Epithelial cell of prostate (primary cell): ENCODE measurements around the gene C6.
"Not testable (repeated sequence)": the region's sequence is repeated elsewhere in the genome, so short reads cannot be mapped to it uniquely, and the experiment has no call there.

Source experiments
- DNase-seq: peaks from one replicate; pipeline ENCODE4 v3.0.0-alpha.2; 2011; ENCODE audit warnings: low read depth, low spot score
- H3K27ac ChIP-seq: fragments of 450-650 bp; 2 replicates; pipeline ENCODE4 v1.5.1; 2017; ENCODE audit warnings: mild to moderate bottlenecking

Gene C6

DNA sequence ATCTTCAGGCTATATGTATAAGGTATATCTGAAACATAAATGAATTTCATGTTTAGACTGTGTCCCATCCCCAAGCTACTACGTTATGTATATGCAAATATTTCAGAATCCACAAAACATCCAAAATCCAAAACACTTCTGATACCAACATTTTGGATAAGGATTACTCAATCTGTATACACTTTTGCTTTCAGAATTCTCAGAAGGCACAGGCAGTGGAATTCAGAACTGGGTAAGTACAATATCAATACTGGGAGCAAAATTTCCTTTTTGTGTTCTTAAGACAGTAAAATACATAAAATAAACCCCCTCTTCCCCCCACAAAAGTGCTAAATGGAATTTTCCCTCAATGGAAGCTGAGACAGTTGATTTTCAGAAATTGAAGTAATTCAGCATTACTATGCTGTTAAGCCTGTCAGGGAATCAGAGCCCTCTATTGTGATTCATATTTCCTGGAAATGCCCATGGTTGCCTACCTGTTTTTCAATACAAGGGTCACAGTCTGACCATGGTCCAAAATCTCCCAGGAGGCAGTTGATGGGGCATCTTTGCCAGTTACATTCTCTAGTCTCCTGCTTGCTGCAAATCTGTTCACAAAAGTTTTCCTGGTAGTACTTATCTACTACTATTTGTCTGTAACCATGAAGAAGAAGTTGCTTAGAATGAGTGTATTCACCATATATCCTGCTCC, 12.1 kb downstream of the C6 start:
- H3K27ac ChIP-seq: no peak overlapping the region

GRCh38 chr5:41200506-41200905, 12.8 kb downstream of the C6 start:
- DNase-seq: no peak
- H3K27ac ChIP-seq: no peak overlapping the region

More for the DNA sequence above, 12.1 kb downstream of the C6 start:
- no peak for DNase-seq

DNA sequence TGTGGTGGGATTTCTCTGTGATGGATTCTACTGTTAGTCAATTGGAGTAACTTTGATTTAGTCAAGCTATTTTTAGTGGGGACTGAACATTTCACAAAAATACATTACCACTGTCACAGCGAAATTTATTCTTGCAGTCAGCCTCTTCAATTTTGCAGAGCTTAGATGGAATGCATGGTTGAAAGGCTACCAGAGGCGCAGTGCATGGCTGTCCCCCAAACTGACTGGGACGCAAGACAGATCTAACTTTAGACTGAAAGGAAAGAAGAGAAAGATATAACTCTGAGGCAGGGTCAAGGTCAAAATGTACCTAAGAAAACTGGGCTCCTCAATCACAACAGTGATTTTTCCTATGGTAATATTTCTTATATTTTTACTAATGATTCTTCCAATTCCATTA, 13.7 kb downstream of the C6 start:
- H3K27ac ChIP-seq: no peak overlapping the region
- no peak for DNase-seq

DNA sequence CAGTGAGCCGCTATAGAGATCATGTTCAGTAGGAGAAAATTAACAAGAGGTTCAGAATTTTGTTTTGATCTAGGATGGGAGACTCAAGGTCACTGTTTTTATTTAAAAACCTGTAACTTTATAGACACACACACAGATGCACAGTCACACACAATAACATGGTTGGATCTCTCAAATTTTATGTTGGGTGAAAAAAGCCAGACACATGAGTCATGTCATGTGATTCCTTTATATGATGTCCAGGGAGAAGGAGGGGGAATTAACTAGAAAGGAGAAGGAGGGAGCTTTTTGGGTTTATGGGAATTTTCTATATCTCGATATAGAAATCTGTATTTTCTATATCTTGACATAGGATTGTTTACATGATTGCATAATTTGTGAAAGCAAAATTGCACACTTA, 17.1 kb downstream of the C6 start:
- no peak for DNase-seq
- no peak overlapping the region for H3K27ac ChIP-seq

GRCh38 chr5:41195228-41195627, 18.1 kb downstream of the C6 start:
- DNase-seq: no peak
- no peak overlapping the region for H3K27ac ChIP-seq

GRCh38 chr5:41194339-41194738, 19.0 kb downstream of the C6 start:
- DNase-seq: no peak
- H3K27ac ChIP-seq: no peak overlapping the region

DNA sequence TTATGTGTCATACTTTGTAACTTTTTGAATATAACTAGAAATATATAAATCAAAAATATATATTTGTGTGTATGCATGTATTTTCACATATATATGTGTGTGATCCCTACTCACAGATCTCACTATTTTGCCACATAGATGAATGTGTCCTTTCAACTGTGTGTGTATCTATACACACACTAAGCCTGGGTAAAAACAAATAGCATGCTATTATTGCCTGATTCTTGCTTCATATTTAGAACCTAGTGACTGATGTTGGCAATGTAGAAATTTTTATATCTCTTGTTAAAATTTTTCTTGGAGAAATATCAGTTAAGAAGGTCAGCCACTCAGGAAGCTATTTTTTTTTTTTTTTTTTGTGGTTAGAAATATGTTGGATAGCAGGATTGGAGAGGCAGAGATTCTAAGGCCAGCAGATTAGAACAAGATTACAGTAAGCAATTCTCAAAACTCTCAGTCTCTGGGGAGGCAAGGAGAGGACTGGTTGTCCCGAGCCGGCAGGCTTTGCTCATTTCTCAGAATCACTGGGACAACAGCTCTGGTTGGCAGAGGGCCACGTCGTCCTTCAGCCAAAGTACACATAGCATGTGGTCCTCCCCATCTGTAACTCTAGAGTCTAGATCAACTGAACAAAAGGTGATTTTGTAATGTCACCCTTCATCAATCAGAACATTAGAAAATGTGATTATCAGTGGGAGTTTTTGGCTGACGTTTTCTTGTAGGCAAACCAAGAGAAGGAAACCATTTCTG, 19.7 kb downstream of the C6 start:
- no peak for DNase-seq
- H3K27ac ChIP-seq: no peak overlapping the region

- no peak overlapping the region for H3K27ac ChIP-seq
- peak; percentile 24 for DNase-seq
Observed at GRCh38 chr5:41191249-41191648, 22.1 kb downstream of the C6 start.

GRCh38 chr5:41186143-41186542, 27.2 kb downstream of the C6 start:
- H3K27ac ChIP-seq: no peak overlapping the region
- DNase-seq: no peak

- DNase-seq: not testable (repeated sequence)
Observed at GRCh38 chr5:41183331-41183730, 30.0 kb downstream of the C6 start.

DNA sequence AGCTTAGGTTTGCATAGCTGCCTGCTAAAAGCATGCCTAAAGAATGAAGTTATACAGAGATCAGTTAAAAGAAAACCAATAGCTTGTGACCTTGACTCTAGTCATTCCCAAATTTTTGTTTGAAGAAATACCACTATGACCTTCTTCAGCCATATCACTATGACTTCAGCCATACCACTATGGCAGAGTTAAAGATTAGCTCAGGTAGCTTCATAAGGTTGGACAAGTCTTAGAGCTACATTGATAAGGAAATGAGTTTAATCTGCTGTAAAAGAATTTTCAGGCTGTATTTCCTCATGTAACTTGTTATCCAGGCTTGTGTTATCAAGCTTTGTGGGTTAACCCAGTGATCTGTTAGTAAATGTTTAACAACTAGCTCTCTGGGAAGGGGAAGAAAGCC, 30.7 kb downstream of the C6 start:
- DNase-seq: no peak
- no peak overlapping the region for H3K27ac ChIP-seq

More at GRCh38 chr5:41183331-41183730, 30.0 kb downstream of the C6 start:
- not testable (repeated sequence) for H3K27ac ChIP-seq

DNA sequence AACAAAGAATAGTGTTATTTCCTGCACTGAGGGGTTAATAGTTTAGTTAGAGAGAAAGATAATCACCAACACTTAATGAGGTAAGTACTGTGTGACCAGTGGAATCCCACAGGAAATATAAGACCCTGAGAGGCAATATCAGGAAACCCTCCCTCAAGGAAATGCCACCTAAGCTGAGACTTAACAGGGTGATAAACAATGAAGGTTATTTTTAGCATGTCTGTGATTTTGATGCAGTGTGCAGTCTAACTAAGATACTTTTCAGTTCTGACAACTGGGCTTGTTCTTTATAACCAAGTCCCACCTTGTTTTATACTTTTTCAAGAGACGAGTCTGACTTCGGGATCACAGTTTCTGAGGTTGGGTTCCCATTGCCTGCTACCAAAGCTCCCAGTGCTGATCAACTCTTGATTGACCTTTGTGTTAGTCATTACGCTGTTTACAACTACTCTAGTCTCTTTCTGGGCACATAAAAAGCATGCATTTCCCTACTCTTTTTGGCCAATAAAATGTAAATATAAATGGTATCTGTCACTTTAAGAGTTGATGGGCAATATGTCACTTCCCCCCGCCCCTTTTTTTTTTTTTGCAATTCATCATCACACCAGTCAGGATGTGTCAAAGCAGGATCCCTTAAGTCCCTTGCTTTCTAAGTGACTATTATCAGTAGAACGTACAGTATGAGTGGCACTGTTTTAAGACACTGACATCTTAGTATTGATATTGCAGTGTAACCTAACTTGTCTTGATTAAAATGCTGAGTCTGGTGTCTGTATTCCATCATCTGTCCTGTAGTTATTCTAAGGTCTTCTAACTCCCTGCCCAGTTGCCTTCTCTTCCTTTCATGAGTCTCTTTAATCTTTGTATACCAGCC, 31.4 kb downstream of the C6 start:
- H3K27ac ChIP-seq: no peak overlapping the region
- no peak for DNase-seq

DNA sequence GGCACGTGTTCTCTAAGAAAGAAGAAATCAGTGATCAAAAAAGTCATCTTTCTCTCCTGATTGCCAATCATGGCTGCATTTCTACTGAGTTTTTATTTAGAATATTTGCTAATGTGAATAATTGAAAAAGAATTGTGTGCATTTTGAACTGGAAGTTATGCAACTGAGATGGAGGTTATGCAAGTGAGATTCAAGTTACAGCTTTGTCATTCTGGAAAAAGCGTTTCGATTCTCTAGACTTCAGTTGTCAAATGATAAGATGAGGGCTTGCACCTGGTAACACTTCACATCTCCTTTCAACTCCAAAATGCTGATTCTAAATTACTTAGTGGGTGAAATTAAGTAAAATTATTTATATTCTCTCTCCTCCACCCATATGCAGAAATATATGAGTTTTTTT, 36.4 kb downstream of the C6 start:
- DNase-seq: no peak
- no peak overlapping the region for H3K27ac ChIP-seq

GRCh38 chr5:41172012-41172411, 41.3 kb downstream of the C6 start:
- H3K27ac ChIP-seq: no peak overlapping the region
- no peak for DNase-seq

DNA sequence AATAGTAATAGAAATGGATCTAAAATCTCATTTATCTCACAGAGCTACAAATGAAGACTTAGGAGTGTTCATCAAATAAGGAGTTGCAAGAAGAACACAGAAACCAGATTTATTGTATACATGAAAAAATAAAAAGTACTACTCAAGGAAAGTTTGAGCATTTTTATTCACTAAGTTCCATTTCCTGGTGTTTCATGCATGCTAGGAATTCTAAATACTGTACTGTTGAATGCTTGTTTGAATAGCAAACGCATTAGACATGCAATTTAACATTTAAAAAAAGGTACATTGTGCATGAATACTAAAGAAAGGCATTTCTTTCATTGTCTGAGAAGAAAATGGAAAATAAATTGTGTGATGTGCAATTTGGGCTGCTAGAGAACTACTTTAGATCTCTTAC, 52.1 kb downstream of the C6 start:
- no peak for DNase-seq
- H3K27ac ChIP-seq: no peak overlapping the region

GRCh38 chr5:41157272-41157894, 55.9 kb downstream of the C6 start:
- DNase-seq: no peak
- H3K27ac ChIP-seq: no peak overlapping the region

DNA sequence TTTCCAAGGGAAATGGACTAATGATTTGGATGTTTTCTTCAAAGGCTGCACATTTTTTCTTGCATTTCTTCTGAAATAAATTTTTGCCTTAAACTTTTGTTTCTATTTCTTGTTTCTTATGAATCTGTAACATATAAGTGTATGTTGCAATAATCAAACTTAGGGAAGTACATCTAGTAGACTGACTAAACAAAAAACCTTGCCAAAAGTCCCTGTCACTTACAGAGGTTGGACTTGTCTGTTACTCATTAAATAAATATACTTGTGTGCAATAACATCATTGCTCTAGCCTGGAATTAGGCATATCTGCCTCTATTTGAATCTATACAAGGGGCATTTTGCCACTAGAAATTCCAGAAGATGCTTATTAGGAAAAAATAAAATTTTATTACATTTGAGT, 56.6 kb downstream of the C6 start:
- no peak overlapping the region for H3K27ac ChIP-seq
- peak; percentile 39 for DNase-seq

- DNase-seq: no peak
Observed at GRCh38 chr5:41154491-41154890, 58.8 kb downstream of the C6 start.

GRCh38 chr5:41151564-41151963, 61.8 kb downstream of the C6 start:
- DNase-seq: no peak
- H3K27ac ChIP-seq: no peak overlapping the region

More at GRCh38 chr5:41154491-41154890, 58.8 kb downstream of the C6 start:
- H3K27ac ChIP-seq: no peak overlapping the region

DNA sequence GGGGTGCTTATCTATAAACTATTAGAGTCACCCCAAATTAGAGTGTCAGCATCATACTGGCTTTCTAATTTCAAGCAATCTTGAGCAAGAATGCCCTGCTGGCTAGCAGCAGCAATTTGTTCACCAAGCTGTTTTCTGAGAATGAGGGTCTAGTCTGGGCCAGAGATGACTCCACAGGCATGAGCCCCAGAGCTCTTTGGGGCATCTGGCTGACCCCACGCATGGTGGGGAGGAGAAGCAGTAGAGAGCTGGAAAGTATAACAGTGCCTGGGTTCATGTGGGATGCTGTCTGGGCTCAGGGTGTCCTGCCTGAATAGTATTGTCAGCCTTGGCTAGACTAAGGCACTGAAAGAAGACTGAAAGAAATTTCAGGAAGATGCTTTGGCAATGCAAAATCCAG, 64.9 kb downstream of the C6 start:
- DNase-seq: no peak
- H3K27ac ChIP-seq: no peak overlapping the region
